H1 (cell line): ENCODE data around the gene ILK. TPM values are rescaled to one million over a fixed set of nuclear protein-coding genes. Genes with fewer than 3 reads are reported as not detected.

Experiments used
- CTCF ChIA-PET: fragments of 300-600 bp; sonication (Branson Sonifier 250); formaldehyde crosslinking; loops from one replicate; lab custom pipeline; 2021; ENCODE audit not compliant: partially characterized antibody; lab: Charles Lee
- POLR2A ChIA-PET: fragments of 300-600 bp; sonication (Branson Sonifier 250); formaldehyde crosslinking; loops from one replicate; lab custom pipeline; 2021; ENCODE audit warnings: inconsistent platforms; ENCODE audit not compliant: partially characterized antibody; lab: Charles Lee
- DNase-seq, 2 experiments: peaks; one replicate each; pipeline versions ENCODE4 v3.0.0 to v3.0.0-alpha.2; 2010 to 2022; ENCODE audit warnings: low spot score in 2 of 2, low read depth in 1 of 2, mixed read lengths in 1 of 2
- FAIRE-seq: peaks from 2 replicates; lab custom pipeline; 2011; peaks lifted over from hg19 to GRCh38; lab: Jason Lieb, UNC
- H2AFZ ChIP-seq: 2 replicates; pipeline ENCODE4 v1.8.1; 2012; ENCODE audit warnings: low read length, inconsistent platforms
- H2AK5ac ChIP-seq: 2 replicates; pipeline ENCODE4 v1.6.1; 2013; ENCODE audit warnings: low read depth, low read length
- H2BK120ac ChIP-seq: replicated peaks from 2 replicates; pipeline ENCODE3; 2013; ENCODE audit warnings: low read depth, low read length, inconsistent platforms
- H2BK12ac ChIP-seq: 2 replicates; pipeline ENCODE4 v1.6.1; 2013; ENCODE audit warnings: low read depth, low read length
- H2BK15ac ChIP-seq: 2 replicates; pipeline ENCODE4 v1.6.1; 2013; ENCODE audit warnings: low read length
- H2BK20ac ChIP-seq: 2 replicates; pipeline ENCODE4 v1.6.1; 2013; ENCODE audit warnings: low read length
- H2BK5ac ChIP-seq: 2 replicates; pipeline ENCODE4 v1.6.1; 2013; ENCODE audit warnings: low read depth, low read length
- H3K14ac ChIP-seq: 2 replicates; pipeline ENCODE4 v1.6.1; 2013; ENCODE audit warnings: inconsistent platforms; ENCODE audit not compliant: insufficient read length
- H3K18ac ChIP-seq: 2 replicates; pipeline ENCODE4 v1.6.1; 2013; ENCODE audit warnings: low read length; ENCODE audit errors: extremely low read depth
- H3K23ac ChIP-seq: 2 replicates; pipeline ENCODE4 v1.6.1; 2013; ENCODE audit warnings: inconsistent platforms; ENCODE audit not compliant: insufficient read length
- H3K23me2 ChIP-seq: 2 replicates; pipeline ENCODE4 v1.6.1; 2013; ENCODE audit warnings: low read depth, low read length
- H3K27ac ChIP-seq: 2 replicates; pipeline ENCODE4 v1.6.1; 2011; ENCODE audit warnings: low read depth, low read length, inconsistent platforms
- H3K27me3 ChIP-seq, 4 experiments: replicated peaks in 1 of 4; 1 replicate in 1 of 4; 2 replicates in 3 of 4; pipeline versions ENCODE4 v1.6.1 to v1.8.1; 2011 to 2013; ENCODE audit warnings: low read length in 3 of 4, mild to moderate bottlenecking in 3 of 4, inconsistent platforms in 2 of 4, mixed read lengths in 2 of 4, moderate library complexity in 1 of 4; ENCODE audit not compliant: control insufficient read depth in 3 of 4, insufficient read depth in 3 of 4; ENCODE audit errors: extremely low read depth in 1 of 4
- H3K36me3 ChIP-seq, 4 experiments: 2 replicates each; pipeline versions ENCODE4 v1.6.1 to v1.8.1; 2011 to 2013; ENCODE audit warnings: mild to moderate bottlenecking in 4 of 4, low read length in 3 of 4, moderate library complexity in 2 of 4, control low read depth in 1 of 4, inconsistent platforms in 1 of 4; ENCODE audit not compliant: insufficient read depth in 4 of 4, control insufficient read depth in 2 of 4
- H3K4ac ChIP-seq: replicated peaks from 2 replicates; pipeline ENCODE3; 2013; ENCODE audit warnings: low read length, low read depth, mixed read lengths, inconsistent platforms; ENCODE audit not compliant: insufficient read length
- H3K4me1 ChIP-seq, 4 experiments: replicated peaks in 1 of 4; 1 replicate in 1 of 4; 2 replicates in 3 of 4; pipeline versions ENCODE4 v1.6.1 to v1.8.1; 2011 to 2013; ENCODE audit warnings: low read length in 3 of 4, inconsistent platforms in 2 of 4, mixed read lengths in 1 of 4; ENCODE audit not compliant: insufficient read depth in 4 of 4, control insufficient read depth in 3 of 4
- H3K4me2 ChIP-seq, 2 experiments: 2 replicates each; pipeline versions ENCODE4 v1.6.1 to v1.8.1; 2011 to 2013; ENCODE audit warnings: low read depth in 2 of 2, low read length in 2 of 2, control low read depth in 1 of 2, inconsistent platforms in 1 of 2, mild to moderate bottlenecking in 1 of 2; ENCODE audit not compliant: insufficient read depth in 1 of 2
- H3K4me3 ChIP-seq, 4 experiments: fragments of 200-600, 300-600 bp in 1 of 4; sonication (generic), shearing (Covaris generic), sonication (Bioruptor Twin) in 1 of 4; 2 replicates each; pipeline versions ENCODE4 v1.5.1 to v1.8.1; 2011 to 2016; ENCODE audit warnings: low read length in 4 of 4, low read depth in 3 of 4, control low read depth in 2 of 4, inconsistent platforms in 2 of 4, mild to moderate bottlenecking in 2 of 4, mixed read lengths in 1 of 4, moderate library complexity in 1 of 4; ENCODE audit not compliant: insufficient read depth in 2 of 4; ENCODE audit errors: extremely low read depth in 1 of 4
- H3K56ac ChIP-seq: replicated peaks from 2 replicates; pipeline ENCODE3; 2013; ENCODE audit warnings: low read depth, mild to moderate bottlenecking, mixed read lengths, low read length, inconsistent platforms; ENCODE audit not compliant: insufficient read length
- H3K79me1 ChIP-seq: 2 replicates; pipeline ENCODE4 v1.6.1; 2013; ENCODE audit warnings: low read depth, low read length, control low read depth
- H3K79me2 ChIP-seq, 2 experiments: 2 replicates each; pipeline versions ENCODE4 v1.6.1 to v1.8.1; 2012 to 2013; ENCODE audit warnings: low read length in 2 of 2, mild to moderate bottlenecking in 2 of 2, inconsistent platforms in 1 of 2; ENCODE audit not compliant: insufficient read depth in 2 of 2, control insufficient read depth in 1 of 2
- H3K9ac ChIP-seq, 4 experiments: replicated peaks in 1 of 4; 1 replicate in 1 of 4; 2 replicates in 3 of 4; pipeline versions ENCODE4 v1.6.1 to v1.8.1; 2011 to 2013; ENCODE audit warnings: low read depth in 3 of 4, low read length in 3 of 4, control low read depth in 2 of 4, mild to moderate bottlenecking in 2 of 4, moderate library complexity in 2 of 4, inconsistent platforms in 1 of 4; ENCODE audit errors: extremely low read depth in 1 of 4
- H3K9me3 ChIP-seq, 2 experiments: 2 replicates each; pipeline versions ENCODE4 v1.6.1 to v1.8.1; 2012 to 2013; ENCODE audit warnings: mild to moderate bottlenecking in 2 of 2, moderate library complexity in 2 of 2, control low read depth in 1 of 2, inconsistent platforms in 1 of 2, low read depth in 1 of 2, low read length in 1 of 2, mixed read lengths in 1 of 2; ENCODE audit not compliant: insufficient read depth in 2 of 2
- H4K20me1 ChIP-seq, 2 experiments: replicated peaks in 1 of 2; 2 replicates each; pipeline versions ENCODE3 to v1.8.1; 2011 to 2013; ENCODE audit warnings: inconsistent platforms in 2 of 2, low read length in 2 of 2, mild to moderate bottlenecking in 1 of 2; ENCODE audit not compliant: insufficient read depth in 2 of 2, control insufficient read depth in 1 of 2
- H4K5ac ChIP-seq: 2 replicates; pipeline ENCODE4 v1.6.1; 2013; ENCODE audit warnings: low read length, low read depth, mixed read lengths, inconsistent platforms; ENCODE audit not compliant: insufficient read length
- H4K8ac ChIP-seq: 2 replicates; pipeline ENCODE4 v1.8.0; 2013; ENCODE audit warnings: mild to moderate bottlenecking, moderate library complexity, low read length, inconsistent platforms; ENCODE audit not compliant: insufficient read depth; ENCODE audit errors: extremely low read depth
- H4K91ac ChIP-seq: replicated peaks from 2 replicates; pipeline ENCODE3; 2013; ENCODE audit warnings: low read length, mixed read lengths, inconsistent platforms; ENCODE audit not compliant: insufficient read length
- CBX8 ChIP-seq: fragments of 300-800, 300-1000 bp; sonication (generic); IDR thresholded peaks from 2 replicates; pipeline ENCODE4 v1.7.1; 2016; ENCODE audit warnings: low read depth, low read length, borderline replicate concordance
- HDAC6 ChIP-seq: IDR thresholded peaks from one replicate; pipeline ENCODE4 v1.7.1; 2012; ENCODE audit warnings: low read depth, mild to moderate bottlenecking, inconsistent platforms, low read length, moderate library complexity
- MAFK ChIP-seq: IDR thresholded peaks from 2 replicates; pipeline ENCODE4 v1.6.1; 2012; ENCODE audit warnings: low read depth, mild to moderate bottlenecking, improper control_type of control experiment, low read length
- SIRT6 ChIP-seq: IDR thresholded peaks from one replicate; pipeline ENCODE4 v1.7.1; 2012; ENCODE audit warnings: low read length, inconsistent platforms
- WGBS, 2 experiments: shearing (Covaris generic) in 1 of 2; methylation state at CpG; one replicate each; pipeline versions ENCODE4 v1.1.6 to v1.1.7; 2013 to 2015; ENCODE audit warnings: low lambda C conversion rate in 2 of 2, mixed read lengths in 2 of 2, inconsistent platforms in 1 of 2, low coverage in 1 of 2, missing lambda C conversion rate in 1 of 2; ENCODE audit not compliant: insufficient replicate concordance in 2 of 2, insufficient coverage in 1 of 2, insufficient read length in 1 of 2; ENCODE audit errors: extremely low coverage in 1 of 2, missing lambda C conversion rate in 1 of 2; 5-methylcytosine and 5-hydroxymethylcytosine counted together
- polyA plus RNA-seq, 7 experiments: library from polyadenylated mRNA; depleted of rRNA in 3 of 7; stranded (reverse) in 5 of 7; unstranded in 2 of 7; fragments of >200 nt in 5 of 7; fragments of 200-250 nt in 2 of 7; gene quantifications; 1 replicate in 5 of 7; 2 replicates in 1 of 7; 4 replicates in 1 of 7; pipeline versions ENCODE4 v1.2.1 to v1.2.3, GENCODE V29; 2011 to 2013; ENCODE audit warnings: missing spikeins in 2 of 7, mixed read lengths in 2 of 7
- total RNA-seq: library from RNA; stranded (reverse); fragmentation: NEBNext Ultra II Directional; extraction: Animal tissue kit (Norgen Biotek cat#: 25700); gene quantifications from 2 replicates; pipeline ENCODE4 v1.2.1, GENCODE V29; 2021

ILK gene
- total and polyA plus RNA-seq, 2 of the 8 experiments (the other 6 are each of a cell fraction or from before 2014, with no cell fraction given), result 91.4 to 132 TPM

DNA sequence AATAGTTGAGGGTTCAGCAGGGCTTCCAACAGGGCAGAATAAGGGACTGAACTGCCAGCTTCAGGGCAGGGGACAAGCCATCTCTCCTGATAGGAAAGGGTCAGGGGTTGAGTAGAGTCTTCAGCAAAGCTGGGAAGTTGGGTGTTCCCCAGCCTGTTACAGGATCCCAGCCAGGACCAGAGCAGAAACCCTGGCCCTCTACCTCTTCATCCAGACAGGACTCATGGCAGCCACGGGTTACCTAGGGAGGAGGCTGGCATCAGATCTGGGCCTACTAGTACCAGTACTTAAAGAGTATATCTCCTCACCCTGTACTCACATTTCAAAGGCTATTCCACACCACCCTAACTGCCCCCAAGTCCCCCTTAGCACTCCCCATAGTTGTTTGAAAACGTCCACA lies 10.9 kb downstream of the ILK start:
- ChIA-PET POLR2A (no interaction called here), CTCF (interaction anchor here (1.1 to 3.4 kb wide), 4 partner anchors 11 to 66 kb away, joined by 3 to 18 read pairs (median 7); partner anchors contain the start of genes ILK and RRP8)
- H3K4me2 ChIP-seq, result no peak overlapping the region
- H2BK5ac ChIP-seq, result no peak overlapping the region
- H3K56ac ChIP-seq, result no peak overlapping the region
- H2BK15ac ChIP-seq, result no peak overlapping the region
- no peak overlapping the region for H2AFZ ChIP-seq
- no peak overlapping the region for H2BK20ac ChIP-seq
- H3K23ac ChIP-seq, result no peak overlapping the region
- H4K20me1 ChIP-seq, result no peaks in the 10 kb centered on the region
- H3K27ac ChIP-seq, result no peak overlapping the region
- peaks cover 17% of the 10 kb centered on the region for H3K23me2 ChIP-seq
- WGBS, 2 experiments, result 69% methylated on average over 2 of the region's 2 CpGs; no CpG with 5 or more reads in 1 of the 2 experiments
- no peak overlapping the region for H3K4me3 ChIP-seq
- peaks cover 4 to 14% (median 8%) of the 10 kb centered on the region in 4 experiments; a peak in 6 of 7 replicates for H3K4me1 ChIP-seq
- H2AK5ac ChIP-seq, result no peak overlapping the region
- no peak overlapping the region for H4K8ac ChIP-seq
- H3K4ac ChIP-seq, result no peak overlapping the region
- TF ChIP-seq HDAC6 (no peak), SIRT6 (no peak), MAFK (no peak), CBX8 (no peak)
- H3K27me3 ChIP-seq, result no peaks in the 10 kb centered on the region
- no peak overlapping the region for H4K5ac ChIP-seq
- no peak overlapping the region for H2BK120ac ChIP-seq
- H3K9me3 ChIP-seq, result no peaks in the 10 kb centered on the region
- DNase-seq (no peak), FAIRE-seq (no peak)
- H4K91ac ChIP-seq, result no peak overlapping the region
- H3K36me3 ChIP-seq, result peaks cover 13 to 21% (median 18%) of the 10 kb centered on the region in 4 experiments
- H3K79me1 ChIP-seq, result no peaks in the 10 kb centered on the region; the same call in none of the 2 replicates
- H3K79me2 ChIP-seq, result peaks cover 0 to 15% of the 10 kb centered on the region in 2 experiments; a peak in 2 of 4 replicates
- no peak overlapping the region for H3K18ac ChIP-seq
- H2BK12ac ChIP-seq, result no peak overlapping the region
- no peak overlapping the region for H3K14ac ChIP-seq
- H3K9ac ChIP-seq, result no peak overlapping the region
